Esophagus muscularis mucosa (tissue), 4 donors: ENCODE measurements around the gene NKAIN2. TPM values are rescaled to one million over a fixed set of nuclear protein-coding genes. Genes with fewer than 3 reads are reported as not detected.

ENCODE experiments used
- DNase-seq: peaks from one replicate; pipeline ENCODE4 v3.0.0-alpha.2; 2017; ENCODE audit errors: extremely low spot score
- H3K27ac ChIP-seq, 4 donors: fragments of 200-600 bp; sonication (generic); replicated peaks in 1 of 4; 1 replicate in 3 of 4; 2 replicates in 1 of 4; pipeline ENCODE4 v1.5.1; 2016 to 2019; ENCODE audit warnings: mild to moderate bottlenecking in 1 of 4
- H3K27me3 ChIP-seq, 4 donors: fragments of 200-600 bp; sonication (generic); one replicate each; pipeline versions ENCODE4 v1.5.1 to v1.6.0; 2016 to 2019
- H3K36me3 ChIP-seq, 4 donors: fragments of 200-600 bp; sonication (generic); one replicate each; pipeline ENCODE4 v1.5.1; 2016 to 2019
- H3K4me1 ChIP-seq, 4 donors: fragments of 200-600 bp; sonication (generic); one replicate each; pipeline ENCODE4 v1.5.1; 2016 to 2019
- H3K4me3 ChIP-seq, 4 donors: fragments of 200-600 bp; sonication (generic); 1 replicate in 2 of 4; 2 replicates in 2 of 4; pipeline ENCODE4 v1.5.1; 2016 to 2019; ENCODE audit warnings: mild to moderate bottlenecking in 4 of 4, moderate library complexity in 1 of 4
- H3K9me3 ChIP-seq, 4 donors: fragments of 200-600 bp; sonication (generic); 1 replicate in 3 of 4; 2 replicates in 1 of 4; pipeline ENCODE4 v1.5.1; 2016 to 2019
- EP300 ChIP-seq: sonication (generic); formaldehyde crosslinking; IDR thresholded peaks from one replicate; pipeline ENCODE4 v1.6.1; 2017; ENCODE audit warnings: antibody characterized with exemption
- POLR2A ChIP-seq: fragments of 450-650 bp; IDR thresholded peaks from one replicate; pipeline ENCODE4 v1.6.1; 2017; ENCODE audit warnings: antibody characterized with exemption, moderate library complexity, mild to moderate bottlenecking, low read depth
- POLR2AphosphoS5 ChIP-seq, 2 donors: sonication (generic); formaldehyde crosslinking; IDR thresholded peaks; one replicate each; pipeline ENCODE4 v1.6.1; 2017; ENCODE audit warnings: antibody characterized with exemption in 2 of 2
- WGBS: methylation state at CpG from one replicate; pipeline ENCODE4 v1.1.5; 2018; 5-methylcytosine and 5-hydroxymethylcytosine counted together
- intact Hi-C: fragments of 100-400 bp; cut with DNase I; formaldehyde crosslinking; loops from one replicate; pipeline ENCODE4 v1.15.1; 2023
- total RNA-seq, 4 donors: library from RNA; depleted of rRNA; stranded (reverse); fragments of >200 nt; gene quantifications; one replicate each; pipeline versions ENCODE4 v1.1.0 to v1.2.1, GENCODE V29; 2016
- TF ChIP-seq, protein P1 (sequence below), 3 experiments: fragments of 200-600 bp in 2 of 3; fragments of 450-650 bp in 1 of 3; sonication (generic) in 2 of 3; IDR thresholded peaks; one replicate each; pipeline ENCODE4 v1.5.1; 2017 to 2019; ENCODE audit warnings: antibody characterized with exemption in 3 of 3, mild to moderate bottlenecking in 2 of 3, moderate library complexity in 1 of 3

The NKAIN2 gene
- total RNA-seq, 4 donors from 2014 or later, result 0.11 to 0.66 (median 0.13) TPM; not detected in 1

DNA sequence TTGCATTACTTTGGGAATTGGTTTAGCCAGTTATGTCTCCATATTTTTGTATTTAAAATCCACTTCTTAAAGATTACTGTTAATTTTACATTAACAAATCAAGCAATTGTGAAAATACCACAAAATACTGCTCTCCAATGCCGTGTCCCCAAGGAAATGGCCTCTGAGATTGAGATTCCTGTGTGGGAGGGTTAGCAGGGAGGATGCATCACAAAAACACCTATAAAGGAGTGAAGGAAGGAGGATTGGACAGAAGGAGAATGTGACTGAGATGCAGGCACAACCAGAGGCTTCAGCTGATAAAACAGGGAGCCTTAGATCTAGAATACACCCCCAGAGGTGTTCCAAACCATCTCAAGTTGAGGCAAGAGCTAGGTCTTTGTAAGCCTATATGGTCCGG, 34.2 kb upstream of the NKAIN2 start:
- TF ChIP-seq POLR2A, result no peak
- TF ChIP-seq, protein P1, sequence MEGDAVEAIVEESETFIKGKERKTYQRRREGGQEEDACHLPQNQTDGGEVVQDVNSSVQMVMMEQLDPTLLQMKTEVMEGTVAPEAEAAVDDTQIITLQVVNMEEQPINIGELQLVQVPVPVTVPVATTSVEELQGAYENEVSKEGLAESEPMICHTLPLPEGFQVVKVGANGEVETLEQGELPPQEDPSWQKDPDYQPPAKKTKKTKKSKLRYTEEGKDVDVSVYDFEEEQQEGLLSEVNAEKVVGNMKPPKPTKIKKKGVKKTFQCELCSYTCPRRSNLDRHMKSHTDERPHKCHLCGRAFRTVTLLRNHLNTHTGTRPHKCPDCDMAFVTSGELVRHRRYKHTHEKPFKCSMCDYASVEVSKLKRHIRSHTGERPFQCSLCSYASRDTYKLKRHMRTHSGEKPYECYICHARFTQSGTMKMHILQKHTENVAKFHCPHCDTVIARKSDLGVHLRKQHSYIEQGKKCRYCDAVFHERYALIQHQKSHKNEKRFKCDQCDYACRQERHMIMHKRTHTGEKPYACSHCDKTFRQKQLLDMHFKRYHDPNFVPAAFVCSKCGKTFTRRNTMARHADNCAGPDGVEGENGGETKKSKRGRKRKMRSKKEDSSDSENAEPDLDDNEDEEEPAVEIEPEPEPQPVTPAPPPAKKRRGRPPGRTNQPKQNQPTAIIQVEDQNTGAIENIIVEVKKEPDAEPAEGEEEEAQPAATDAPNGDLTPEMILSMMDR (IDR thresholded peaks at IDR 0.05), result no peak
- TF ChIP-seq EP300, result no peak
- no peak for TF ChIP-seq POLR2AphosphoS5 (IDR thresholded peaks at IDR 0.05)
- no peak for DNase-seq
- Histone ChIP-seq H3K4me1 (no peaks in the 10 kb centered on the region), H3K4me3 (no peak overlapping the region), H3K9me3 (no peaks in the 10 kb centered on the region), H3K36me3 (no peaks in the 10 kb centered on the region), H3K27me3 (no peaks in the 10 kb centered on the region), H3K27ac (no peak overlapping the region)
- WGBS, result 72% methylated on average over 1 of the region's 2 CpGs
- intact Hi-C loops, result no loop called here

DNA sequence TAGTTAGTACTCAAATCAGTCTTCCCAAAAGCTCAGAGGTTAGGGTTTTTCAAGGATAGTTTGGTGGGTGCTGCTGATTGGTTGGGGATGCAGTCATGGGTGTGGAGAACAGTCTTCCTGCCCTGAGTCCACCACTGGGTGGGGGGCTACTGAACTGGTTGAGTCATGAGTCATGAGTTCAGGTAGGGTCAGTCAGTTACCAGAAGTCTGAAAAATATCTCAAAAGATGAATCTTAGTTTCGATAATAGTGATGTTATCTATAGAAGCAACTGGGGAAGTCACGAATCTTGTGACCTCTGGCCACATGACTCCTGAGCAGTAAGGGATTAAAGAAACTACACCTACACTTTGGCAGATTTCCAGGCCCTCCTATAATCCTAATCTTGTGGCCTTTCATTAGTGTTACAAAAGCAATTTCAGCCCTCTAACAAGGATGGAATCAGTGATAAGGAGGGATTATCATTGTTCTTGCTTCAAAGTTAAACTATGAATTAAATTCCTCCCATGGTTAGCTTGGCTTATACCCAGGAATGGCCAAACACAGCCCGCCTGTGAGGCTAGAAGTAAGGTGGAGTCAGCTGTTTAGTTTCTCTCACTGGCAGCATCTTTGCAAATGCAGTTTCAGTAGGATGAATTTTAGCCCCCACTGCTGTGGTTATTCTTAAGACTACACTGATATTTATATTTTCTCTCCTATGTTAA, 33.3 kb upstream of the NKAIN2 start:
- no peaks in the 10 kb centered on the region for H3K36me3 ChIP-seq
- 86% methylated on average over 3 of the region's 3 CpGs for WGBS
- H3K9me3 ChIP-seq, result no peaks in the 10 kb centered on the region
- intact Hi-C loops, result no loop called here
- H3K27ac ChIP-seq, result no peak overlapping the region
- TF ChIP-seq, protein P1 (IDR thresholded peaks at IDR 0.05), result no peak
- TF ChIP-seq EP300, result no peak
- no peak for TF ChIP-seq POLR2AphosphoS5 (IDR thresholded peaks at IDR 0.05)
- no peak for TF ChIP-seq POLR2A
- no peaks in the 10 kb centered on the region for H3K4me1 ChIP-seq
- H3K27me3 ChIP-seq, result no peaks in the 10 kb centered on the region
- no peak overlapping the region for H3K4me3 ChIP-seq
- no peak for DNase-seq

DNA sequence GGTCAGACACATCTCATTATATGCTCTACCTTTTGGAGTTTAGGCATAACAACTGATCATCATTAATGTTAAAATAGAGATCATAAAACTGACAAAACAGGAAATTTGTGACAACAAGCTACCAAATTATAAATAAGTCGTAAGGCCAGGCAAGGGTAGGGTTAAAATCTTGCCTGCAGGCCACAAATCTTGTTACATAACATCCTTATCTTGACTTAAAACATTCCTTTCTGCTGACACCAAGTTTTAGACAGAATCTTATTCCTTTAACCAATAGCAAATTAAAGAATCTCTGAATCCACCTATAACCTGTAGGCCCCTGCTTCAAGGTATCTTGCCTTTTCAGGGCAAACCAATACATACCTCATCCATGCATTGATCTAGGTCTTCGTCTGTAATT, 32.5 kb upstream of the NKAIN2 start:
- intact Hi-C loops, result no loop called here
- no peak overlapping the region for H3K27ac ChIP-seq
- no peak for DNase-seq
- no peaks in the 10 kb centered on the region for H3K9me3 ChIP-seq
- no peaks in the 10 kb centered on the region for H3K4me1 ChIP-seq
- no peaks in the 10 kb centered on the region for H3K27me3 ChIP-seq
- TF ChIP-seq, protein P1 (IDR thresholded peaks at IDR 0.05), result no peak
- TF ChIP-seq POLR2AphosphoS5 (IDR thresholded peaks at IDR 0.05), result no peak
- no peak for TF ChIP-seq EP300
- no peak for TF ChIP-seq POLR2A
- WGBS, result 93% methylated on average over 2 of the region's 2 CpGs
- H3K36me3 ChIP-seq, result no peaks in the 10 kb centered on the region
- no peak overlapping the region for H3K4me3 ChIP-seq

DNA sequence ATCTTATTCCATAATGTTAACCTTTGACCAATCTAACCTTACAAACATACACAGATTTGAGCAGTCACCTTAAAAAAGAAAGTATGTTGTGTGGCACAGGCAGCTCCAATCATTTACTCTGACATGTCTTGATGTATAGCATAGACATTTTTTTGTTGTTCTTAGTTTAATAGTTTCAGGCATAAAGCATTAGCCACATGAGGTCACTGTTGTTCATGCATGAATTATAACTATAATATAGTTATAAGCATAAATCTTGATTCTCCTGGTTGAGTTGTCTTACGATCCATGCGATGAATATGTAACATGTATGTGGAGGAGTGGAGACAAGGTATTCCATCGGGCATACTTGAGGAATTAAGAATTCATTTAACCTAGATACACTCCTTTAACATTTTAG, 26.1 kb upstream of the NKAIN2 start:
- H3K27me3 ChIP-seq, result no peaks in the 10 kb centered on the region
- H3K9me3 ChIP-seq, result no peaks in the 10 kb centered on the region
- WGBS, result 55% methylated on average over 3 of the region's 3 CpGs
- no peaks in the 10 kb centered on the region for H3K36me3 ChIP-seq
- TF ChIP-seq, protein P1 (IDR thresholded peaks at IDR 0.05), result no peak
- TF ChIP-seq POLR2AphosphoS5 (IDR thresholded peaks at IDR 0.05) (no peak), POLR2A (no peak), EP300 (no peak)
- H3K4me1 ChIP-seq, result no peaks in the 10 kb centered on the region
- intact Hi-C loops, result no loop called here
- DNase-seq, result no peak
- H3K27ac ChIP-seq, result no peak overlapping the region
- H3K4me3 ChIP-seq, result no peak overlapping the region

DNA sequence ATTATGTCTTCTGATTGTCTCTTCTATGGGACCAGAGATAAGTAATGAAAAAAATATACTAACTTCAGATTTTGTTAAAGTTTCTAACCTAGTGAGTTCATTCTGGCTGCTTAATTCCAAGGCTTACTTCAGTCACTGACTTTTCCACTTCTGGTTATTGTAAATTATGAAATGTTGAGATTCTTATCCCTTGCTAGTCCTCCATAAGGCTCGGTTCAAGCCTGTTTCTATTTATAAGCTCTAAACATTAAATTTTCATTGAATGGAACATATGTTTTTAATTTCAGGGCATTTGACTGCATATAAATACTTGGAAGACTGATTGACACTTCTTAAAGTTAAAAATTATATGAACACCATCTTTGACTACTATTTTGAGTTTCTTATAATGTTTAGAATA, 23.6 kb upstream of the NKAIN2 start:
- no peaks in the 10 kb centered on the region for H3K9me3 ChIP-seq
- DNase-seq, result no peak
- whole genome bisulfite sequencing, result 42% methylated on average over 1 of the region's 1 CpG
- H3K36me3 ChIP-seq, result no peaks in the 10 kb centered on the region
- H3K4me3 ChIP-seq, result no peak overlapping the region
- TF ChIP-seq POLR2A (no peak), POLR2AphosphoS5 (IDR thresholded peaks at IDR 0.05) (no peak), EP300 (no peak)
- TF ChIP-seq, protein P1 (IDR thresholded peaks at IDR 0.05), result no peak
- H3K4me1 ChIP-seq, result no peaks in the 10 kb centered on the region
- H3K27me3 ChIP-seq, result no peaks in the 10 kb centered on the region
- intact Hi-C loops, result no loop called here
- no peak overlapping the region for H3K27ac ChIP-seq
